ENCODE data around the gene RNLS. TPM values are rescaled to one million over a fixed set of nuclear protein-coding genes. Genes with fewer than 3 reads are reported as not detected.

RNLS gene
- total RNA-seq: 8.2 and 13.1 TPM in 2 replicates

GRCh38 chr10:88582806-88583583 is at the start of gene RNLS:
Gene RNLS, minus strand, starts transcription at chr10:88583318.

DNA sequence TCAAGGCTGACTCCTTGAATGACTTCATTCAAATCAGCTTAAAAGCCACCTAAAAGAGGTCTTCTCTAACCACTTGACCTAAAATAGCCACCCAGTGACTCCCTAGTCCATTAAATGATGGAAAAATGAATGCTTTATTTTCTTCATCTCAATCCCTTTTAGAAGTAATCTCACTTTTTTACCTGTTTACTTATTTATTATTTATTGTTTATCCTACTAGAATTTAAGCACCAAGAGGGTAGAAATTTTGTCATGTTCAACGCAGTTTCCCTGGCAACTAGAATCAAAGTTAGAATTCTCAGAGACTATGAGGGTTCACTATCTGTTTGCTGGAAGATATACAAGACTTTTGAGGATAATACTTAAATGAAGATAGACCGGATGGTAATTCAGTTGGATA is 3.3 kb upstream of the RNLS start, which contains the start of gene LIPJ:
Gene LIPJ (plus strand): TSS at position 301 of the 400 bp plus-strand sequence. CDS start 3,926 bp downstream, outside the sequence.

Other genes starting within 250 kb of the RNLS start
- not detected in 2 replicates for gene LIPJ, start 3.4 kb upstream of the RNLS start, total RNA-seq
- not detected in 2 replicates for gene LIPF, start 81.1 kb upstream of the RNLS start, total RNA-seq
- not detected in 2 replicates for gene LIPK, start 122.9 kb upstream of the RNLS start, total RNA-seq
- gene LIPN, start 176.7 kb upstream of the RNLS start, total RNA-seq: not detected in 2 replicates
- gene LIPM, start 219.4 kb upstream of the RNLS start, total RNA-seq: not detected in 2 replicates